SK-N-SH (cell line): ENCODE data around the gene GPC2. TPM values are rescaled to one million over a fixed set of nuclear protein-coding genes. Genes with fewer than 3 reads are reported as not detected.
"Not testable (repeated sequence)": the region's sequence is repeated elsewhere in the genome, so short reads cannot be mapped to it uniquely, and the experiment has no call there.

ENCODE experiments used
- CTCF ChIA-PET: fragments of 300-600, 350-600 bp; formaldehyde crosslinking; extraction: SDS; loops from one replicate; lab custom pipeline; 2021; lab: Yijun Ruan, JAX
- POLR2A ChIA-PET: fragments of 350-600 bp; sonication (Branson Sonifier 250); formaldehyde crosslinking; extraction: SDS; loops from one replicate; lab custom pipeline; 2020; ENCODE audit warnings: antibody characterized with exemption, inconsistent platforms; lab: Yijun Ruan, JAX
- DNase-seq: peaks from one replicate; pipeline ENCODE4 v3.0.0; 2012
- H2AFZ ChIP-seq: fragments of 200-600 bp; sonication (generic); 2 replicates; pipeline ENCODE4 v1.8.1; 2016; ENCODE audit warnings: antibody characterized with exemption, mild to moderate bottlenecking, low read depth
- H3F3A ChIP-seq: fragments of 200-600 bp; sonication (generic); replicated peaks from 2 replicates; pipeline ENCODE3; 2016; ENCODE audit warnings: antibody characterized with exemption, mild to moderate bottlenecking; ENCODE audit not compliant: insufficient read depth
- H3K27ac ChIP-seq, 2 experiments: fragments of 200-500 bp in 1 of 2; fragments of 200-600 bp in 1 of 2; sonication (Bioruptor generic) in 1 of 2; sonication (generic), shearing (Covaris generic) in 1 of 2; 2 replicates each; pipeline versions ENCODE4 v1.5.1 to v1.6.1; 2014 to 2016; ENCODE audit warnings: low read depth in 2 of 2, inconsistent platforms in 1 of 2, low read length in 1 of 2, mild to moderate bottlenecking in 1 of 2, mixed read lengths in 1 of 2
- H3K27me3 ChIP-seq: fragments of 200-600 bp; sonication (generic), shearing (Covaris generic); 2 replicates; pipeline ENCODE4 v1.6.1; 2016; ENCODE audit warnings: mixed run types; ENCODE audit not compliant: insufficient read depth
- H3K36me3 ChIP-seq, 2 experiments: fragments of 200-500 bp in 1 of 2; fragments of 200-600 bp in 1 of 2; sonication (Bioruptor generic) in 1 of 2; sonication (generic) in 1 of 2; replicated peaks in 1 of 2; 2 replicates each; pipeline versions ENCODE3 to v1.5.1; 2014 to 2016; ENCODE audit warnings: low read length in 1 of 2, mild to moderate bottlenecking in 1 of 2; ENCODE audit not compliant: insufficient read depth in 2 of 2, control insufficient read depth in 1 of 2
- H3K4me1 ChIP-seq, 2 experiments: fragments of 200-500 bp in 1 of 2; fragments of 200-600 bp in 1 of 2; sonication (Bioruptor generic) in 1 of 2; sonication (generic), shearing (Covaris generic) in 1 of 2; 2 replicates each; pipeline versions ENCODE4 v1.5.1 to v1.6.1; 2014 to 2016; ENCODE audit warnings: low read depth in 1 of 2, low read length in 1 of 2, mixed run types in 1 of 2; ENCODE audit not compliant: insufficient read depth in 2 of 2, control insufficient read depth in 1 of 2
- H3K4me2 ChIP-seq: fragments of 200-600 bp; sonication (generic), shearing (Covaris generic); 2 replicates; pipeline ENCODE4 v1.6.1; 2017; ENCODE audit warnings: mixed run types
- H3K4me3 ChIP-seq, 2 experiments: fragments of 200-500 bp in 1 of 2; fragments of 200-600 bp in 1 of 2; sonication (Bioruptor generic) in 1 of 2; sonication (generic), shearing (Covaris generic) in 1 of 2; 2 replicates each; pipeline versions ENCODE4 v1.5.1 to v1.8.1; 2014 to 2016; ENCODE audit warnings: low read depth in 2 of 2, inconsistent platforms in 1 of 2, low read length in 1 of 2, mild to moderate bottlenecking in 1 of 2, mixed read lengths in 1 of 2, moderate library complexity in 1 of 2
- H3K79me2 ChIP-seq: fragments of 200-600 bp; sonication (generic); 2 replicates; pipeline ENCODE4 v1.8.1; 2017; ENCODE audit warnings: mild to moderate bottlenecking; ENCODE audit not compliant: insufficient read depth
- H3K9ac ChIP-seq: fragments of 200-600 bp; sonication (generic); 2 replicates; pipeline ENCODE4 v1.6.1; 2017; ENCODE audit warnings: mixed run types
- H3K9me2 ChIP-seq: fragments of 200-600 bp; sonication (generic); 2 replicates; pipeline ENCODE4 v1.6.1; 2017; ENCODE audit warnings: mixed run types
- H3K9me3 ChIP-seq: fragments of 200-600 bp; sonication (generic); 2 replicates; pipeline ENCODE4 v1.6.1; 2017; ENCODE audit warnings: mixed run types, mild to moderate bottlenecking, moderate library complexity
- H4K20me1 ChIP-seq: fragments of 200-600 bp; sonication (generic); 2 replicates; pipeline ENCODE4 v1.6.1; 2017; ENCODE audit warnings: mild to moderate bottlenecking, mixed run types; ENCODE audit not compliant: insufficient read depth
- CHD2 ChIP-seq: fragments of 150-350 bp; IDR thresholded peaks from 2 replicates; pipeline ENCODE4 v1.6.1; 2018; ENCODE audit warnings: low read length; ENCODE audit not compliant: partially characterized antibody
- CTCF ChIP-seq: fragments of 200-600 bp; sonication (generic); IDR thresholded peaks from 2 replicates; pipeline ENCODE4 v1.6.1; 2017; ENCODE audit warnings: antibody characterized with exemption, mild to moderate bottlenecking, moderate library complexity
- GABPA ChIP-seq: IDR thresholded peaks from 2 replicates; pipeline ENCODE4 v1.4.0; 2012; ENCODE audit warnings: low read depth, mild to moderate bottlenecking
- GATA2 ChIP-seq: sonication (generic); formaldehyde crosslinking; IDR thresholded peaks from 2 replicates; pipeline ENCODE4 v1.5.0; 2020; ENCODE audit warnings: mild to moderate bottlenecking, missing genetic modification reagents
- PBX3 ChIP-seq: IDR thresholded peaks from 2 replicates; pipeline ENCODE4; 2012
- RAD21 ChIP-seq: IDR thresholded peaks from 2 replicates; pipeline ENCODE4 v1.6.1; 2012; ENCODE audit warnings: mild to moderate bottlenecking, low read length
- RXRA ChIP-seq: IDR thresholded peaks from 2 replicates; pipeline ENCODE4 v1.4.0; 2012; ENCODE audit warnings: low read depth, mild to moderate bottlenecking, borderline replicate concordance
- SIN3A ChIP-seq: IDR thresholded peaks from 2 replicates; pipeline ENCODE4 v1.6.1; 2012; ENCODE audit warnings: low read depth, mild to moderate bottlenecking, low read length, moderate library complexity, borderline replicate concordance
- SMC3 ChIP-seq: IDR thresholded peaks from 2 replicates; pipeline ENCODE4 v1.6.1; 2012; ENCODE audit warnings: low read depth, low read length, improper control_type of control experiment
- TEAD4 ChIP-seq: IDR thresholded peaks from 2 replicates; pipeline ENCODE4 v1.4.0; 2012; ENCODE audit warnings: mild to moderate bottlenecking, borderline replicate concordance; ENCODE audit not compliant: insufficient read depth
- YY1 ChIP-seq: IDR thresholded peaks from 2 replicates; pipeline ENCODE4 v1.4.0; 2012; ENCODE audit warnings: low read depth, mild to moderate bottlenecking
- WGBS: methylation state at CpG from one replicate; pipeline ENCODE4 v1.1.6; 2017; ENCODE audit warnings: low lambda C conversion rate; 5-methylcytosine and 5-hydroxymethylcytosine counted together
- polyA plus RNA-seq, 3 experiments: library from polyadenylated mRNA; depleted of rRNA; stranded (reverse); fragments of >200 nt; gene quantifications; 2 replicates each; pipeline ENCODE4 v1.2.3, GENCODE V29; 2012

The GPC2 gene
- polyA plus RNA-seq, 1 of the 3 experiments (the other 2 are of a cell fraction): 12.9 TPM

- TF ChIP-seq CTCF (no peak), RXRA (no peak), GABPA (no peak), YY1 (0 out of 2 replicates have a peak, but pooled peaks have one; percentile 24), CHD2 (peak; percentile 33), TEAD4 (no peak), GATA2 (CRISPR knock-in tag) (no peak; the same call in 1 of the 2 replicates), PBX3 (0 out of 2 replicates have a peak, but pooled peaks have one; percentile 23), SMC3 (no peak), RAD21 (no peak), SIN3A (peak; percentile 47; the same call in 1 of the 2 replicates)
Observed at GRCh38 chr7:100177045-100178001, at the start of gene GPC2, which contains the start of gene STAG3 (continued).

- CTCF ChIA-PET, H3K9me3 ChIP-seq: not testable (repeated sequence)
Observed at GRCh38 chr7:100224891-100225290, 47.7 kb upstream of the GPC2 start.

GRCh38 chr7:100223376-100223927, 46.3 kb upstream of the GPC2 start:
- H3K9me3 ChIP-seq, H4K20me1 ChIP-seq, H2AFZ ChIP-seq, H3F3A ChIP-seq, H3K79me2 ChIP-seq, DNase-seq, H3K4me1 ChIP-seq, H3K27ac ChIP-seq, H3K9me2 ChIP-seq, POLR2A ChIA-PET, H3K36me3 ChIP-seq, H3K9ac ChIP-seq, H3K27me3 ChIP-seq, H3K4me3 ChIP-seq, H3K4me2 ChIP-seq: not testable (repeated sequence)
- CTCF ChIA-PET: interaction anchor here (0.8 to 1.4 kb wide), 2 partner anchors 33 to 93 kb away, joined by 3 to 4 read pairs; no protein-coding TSS in a partner anchor
- 90% methylated on average over 17 of the region's 17 CpGs for WGBS

More at GRCh38 chr7:100224891-100225290, 47.7 kb upstream of the GPC2 start:
- H3K36me3 ChIP-seq, H3K27ac ChIP-seq, H3F3A ChIP-seq, DNase-seq, H3K4me1 ChIP-seq, H3K9me2 ChIP-seq, H3K79me2 ChIP-seq, H4K20me1 ChIP-seq, H3K9ac ChIP-seq, H3K27me3 ChIP-seq, H2AFZ ChIP-seq, H3K4me2 ChIP-seq, POLR2A ChIA-PET, H3K4me3 ChIP-seq: not testable (repeated sequence)
- 90% methylated on average over 6 of the region's 6 CpGs for whole genome bisulfite sequencing
